Fibroblast of the aortic adventitia (primary cell): Measurements from ENCODE around the gene KRTAP10-4. TPM values are rescaled to one million over a fixed set of nuclear protein-coding genes. Genes with fewer than 3 reads are reported as not detected.

Source experiments
- DNase-seq: peaks from one replicate; pipeline ENCODE4 v3.0.0-alpha.2; 2010; ENCODE audit warnings: low read depth
- H3K4me3 ChIP-seq: 2 replicates; pipeline ENCODE4 v1.5.1; 2011; ENCODE audit warnings: low read depth, mild to moderate bottlenecking, control low read depth, low read length, moderate library complexity
- total RNA-seq: library from RNA; depleted of rRNA; stranded (reverse); fragments of >200 nt; gene quantifications from 2 replicates; pipeline ENCODE4 v1.2.3, GENCODE V29; 2012; ENCODE audit warnings: low replicate concordance
- TF ChIP-seq, protein P1 (sequence below): IDR thresholded peaks from 2 replicates; pipeline ENCODE4 v1.5.1; 2011; ENCODE audit warnings: mild to moderate bottlenecking, low read length, control low read depth, inconsistent platforms; ENCODE audit not compliant: insufficient read depth

The KRTAP10-4 gene
- total RNA-seq, 1 donor, result not detected

DNA sequence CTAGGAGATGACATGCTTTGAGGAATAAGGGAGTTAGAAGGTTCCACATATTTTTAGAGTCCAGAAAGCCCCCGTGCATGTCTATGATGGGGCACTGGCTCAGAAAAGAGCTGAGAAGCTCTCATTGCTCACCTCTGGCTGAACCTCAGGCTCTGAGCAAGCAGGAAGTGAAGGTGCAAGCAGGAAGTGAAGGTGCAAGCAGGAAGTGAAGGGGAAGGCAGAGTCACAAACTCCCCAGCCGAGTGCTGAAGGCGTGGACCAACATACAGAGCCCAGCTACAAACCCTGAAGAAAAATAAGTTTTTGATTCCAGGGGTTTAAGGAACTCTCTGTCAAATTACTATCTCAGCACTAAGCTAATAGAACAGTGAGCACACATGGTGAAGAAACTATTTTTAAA is 45.4 kb downstream of the KRTAP10-4 start:
- DNase-seq, result no peak
- TF ChIP-seq, protein P1, sequence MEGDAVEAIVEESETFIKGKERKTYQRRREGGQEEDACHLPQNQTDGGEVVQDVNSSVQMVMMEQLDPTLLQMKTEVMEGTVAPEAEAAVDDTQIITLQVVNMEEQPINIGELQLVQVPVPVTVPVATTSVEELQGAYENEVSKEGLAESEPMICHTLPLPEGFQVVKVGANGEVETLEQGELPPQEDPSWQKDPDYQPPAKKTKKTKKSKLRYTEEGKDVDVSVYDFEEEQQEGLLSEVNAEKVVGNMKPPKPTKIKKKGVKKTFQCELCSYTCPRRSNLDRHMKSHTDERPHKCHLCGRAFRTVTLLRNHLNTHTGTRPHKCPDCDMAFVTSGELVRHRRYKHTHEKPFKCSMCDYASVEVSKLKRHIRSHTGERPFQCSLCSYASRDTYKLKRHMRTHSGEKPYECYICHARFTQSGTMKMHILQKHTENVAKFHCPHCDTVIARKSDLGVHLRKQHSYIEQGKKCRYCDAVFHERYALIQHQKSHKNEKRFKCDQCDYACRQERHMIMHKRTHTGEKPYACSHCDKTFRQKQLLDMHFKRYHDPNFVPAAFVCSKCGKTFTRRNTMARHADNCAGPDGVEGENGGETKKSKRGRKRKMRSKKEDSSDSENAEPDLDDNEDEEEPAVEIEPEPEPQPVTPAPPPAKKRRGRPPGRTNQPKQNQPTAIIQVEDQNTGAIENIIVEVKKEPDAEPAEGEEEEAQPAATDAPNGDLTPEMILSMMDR, result no peak
- H3K4me3 ChIP-seq, result no peak overlapping the region

DNA sequence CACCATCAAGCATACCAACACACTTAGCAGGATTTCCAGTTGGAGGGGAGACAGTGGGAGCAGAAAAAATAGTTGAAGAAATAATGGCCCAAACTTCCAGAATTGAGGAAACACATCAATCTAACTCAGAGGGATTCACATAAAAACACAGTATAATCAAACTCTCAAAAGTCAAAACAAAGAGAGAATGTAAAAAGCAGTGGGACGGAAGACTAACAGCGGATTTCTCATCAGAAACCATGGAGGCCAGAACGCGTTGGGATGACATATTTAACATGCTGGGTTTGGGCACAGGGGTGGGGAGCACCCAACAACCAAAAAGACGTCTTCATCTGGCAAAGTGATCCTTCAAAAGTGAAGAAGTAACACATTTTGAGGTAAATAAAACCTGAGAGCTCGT is 46.4 kb downstream of the KRTAP10-4 start:
- no peak overlapping the region for H3K4me3 ChIP-seq
- DNase-seq, result no peak
- TF ChIP-seq, protein P1, result no peak

DNA sequence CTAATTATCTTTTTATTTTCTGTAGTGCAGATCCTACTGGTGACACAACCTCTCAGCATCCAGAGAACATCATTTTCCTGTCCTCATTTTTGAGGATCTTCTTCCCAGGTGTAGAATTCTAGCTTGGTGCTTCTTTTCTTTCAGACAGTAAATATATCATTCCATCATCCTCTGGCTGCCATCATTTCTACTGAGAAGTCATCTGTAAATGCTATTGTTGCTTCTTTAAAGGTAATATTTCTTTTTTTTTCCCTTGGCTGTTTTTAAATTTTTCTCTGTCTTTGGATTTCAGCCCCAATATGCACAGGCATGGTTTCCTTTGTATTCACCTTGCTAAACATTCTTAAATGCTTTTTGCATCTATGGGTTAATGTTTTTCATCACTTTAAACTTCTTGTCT is 50.0 kb downstream of the KRTAP10-4 start:
- no peak for DNase-seq
- H3K4me3 ChIP-seq, result no peak overlapping the region
- TF ChIP-seq, protein P1, result no peak

Other genes with a start within 250 kb of the KRTAP10-4 start
- gene CFAP410, start 234.3 kb upstream of the KRTAP10-4 start, total RNA-seq, result 9.4 and 17.7 TPM in 2 replicates
- 0.08 TPM in 1 of 2 replicates, not detected in the other for gene TRPM2, start 220.1 kb upstream of the KRTAP10-4 start, total RNA-seq
- gene LRRC3, start 118.2 kb upstream of the KRTAP10-4 start, total RNA-seq, result 0.16 and 0.45 TPM in 2 replicates
- not detected in 2 replicates for gene KRTAP10-1, start 33.5 kb upstream of the KRTAP10-4 start, total RNA-seq
- gene KRTAP10-2, start 22.2 kb upstream of the KRTAP10-4 start, total RNA-seq, result not detected in 2 replicates
- not detected in 2 replicates for gene KRTAP10-3, start 14.9 kb upstream of the KRTAP10-4 start, total RNA-seq
- not detected in 2 replicates for gene KRTAP10-5, start 6.9 kb downstream of the KRTAP10-4 start, total RNA-seq
- not detected in 2 replicates for gene KRTAP10-6, start 18.8 kb downstream of the KRTAP10-4 start, total RNA-seq
- gene KRTAP10-7, start 26.9 kb downstream of the KRTAP10-4 start, total RNA-seq, result not detected in 2 replicates
- gene KRTAP10-8, start 38.4 kb downstream of the KRTAP10-4 start, total RNA-seq, result not detected in 2 replicates
- gene KRTAP10-9, start 53.4 kb downstream of the KRTAP10-4 start, total RNA-seq, result not detected in 2 replicates
- gene KRTAP10-10, start 63.6 kb downstream of the KRTAP10-4 start, total RNA-seq, result not detected in 2 replicates
- not detected in 2 replicates for gene KRTAP10-11, start 72.7 kb downstream of the KRTAP10-4 start, total RNA-seq
- gene KRTAP12-4, start 80.9 kb downstream of the KRTAP10-4 start, total RNA-seq, result not detected in 2 replicates
- gene KRTAP12-3, start 84.2 kb downstream of the KRTAP10-4 start, total RNA-seq, result not detected in 2 replicates
- gene KRTAP12-2, start 93.2 kb downstream of the KRTAP10-4 start, total RNA-seq, result not detected in 2 replicates
- gene KRTAP12-1, start 108.4 kb downstream of the KRTAP10-4 start, total RNA-seq, result not detected in 2 replicates
- gene KRTAP10-12, start 123.4 kb downstream of the KRTAP10-4 start, total RNA-seq, result not detected in 2 replicates
- gene TSPEAR, start 137.8 kb downstream of the KRTAP10-4 start, total RNA-seq, result 0.08 TPM in 1 of 2 replicates, not detected in the other
- 64.2 and 96.3 TPM in 2 replicates for gene UBE2G2, start 228.1 kb downstream of the KRTAP10-4 start, total RNA-seq
- 43.2 and 130 TPM in 2 replicates for gene SUMO3, start 244.3 kb downstream of the KRTAP10-4 start, total RNA-seq